ENCODE measurements around the gene PTPRE. TPM values are rescaled to one million over a fixed set of nuclear protein-coding genes. Genes with fewer than 3 reads are reported as not detected.

Gene PTPRE
- total RNA-seq, 1 experiment from 2014 or later, result 12.3 TPM

- Histone ChIP-seq H3K9me2 (ENCODE audit: insufficient read depth) (no peaks in the 10 kb centered on the region), H3K79me2 (ENCODE audit: insufficient read depth, low read length) (no peaks in the 10 kb centered on the region), H3K4me2 (ENCODE audit: low read length) (no peak overlapping the region), H3K4me3 (replicated peaks in 1 of 2; ENCODE audit: low read depth in 1 of 2, low read length in 2 of 2) (no peak overlapping the region), H3K9me3 (ENCODE audit: control insufficient read depth in 1 of 2, insufficient read depth in 1 of 2, low read depth in 1 of 2, low read length in 2 of 2) (peaks cover 0 to 3% of the 10 kb centered on the region in 2 experiments; a peak in 1 of 4 replicates), H4K20me1 (ENCODE audit: insufficient read depth) (no peaks in the 10 kb centered on the region), H3K4me1 (ENCODE audit: control insufficient read depth in 1 of 2, insufficient read depth in 2 of 2, low read length in 2 of 2) (no peaks in the 10 kb centered on the region), H3K36me3 (ENCODE audit: control insufficient read depth in 1 of 2, insufficient read depth in 2 of 2, low read length in 2 of 2) (no peaks in the 10 kb centered on the region), H3K27me3 (ENCODE audit: insufficient read depth, low read length) (peaks cover 18% of the 10 kb centered on the region; the same call in 1 of the 2 replicates), H3K9ac (ENCODE audit: low read length) (no peak overlapping the region), H3K27ac (ENCODE audit: low read depth, low read length) (no peak overlapping the region), H2AFZ (ENCODE audit: low read depth, low read length, poor library complexity, severe bottlenecking) (no peak overlapping the region)
- ChIA-PET RAD21 (ENCODE audit: low non-redundant PET in 1 of 2, low total read pairs in 2 of 2, uncharacterized antibody in 2 of 2, unreplicated experiment in 2 of 2) (no interaction called here), CTCF (no interaction called here), POLR2A (no interaction called here)
- intact Hi-C loops (cut with micrococcal nuclease), result no loop called here
- TF ChIP-seq ZNF274 (IDR thresholded peaks at IDR 0.05; ENCODE audit: low read depth, low read length), result no peak
- no peak for TF ChIP-seq JUND (IDR thresholded peaks at IDR 0.05)
- no peak for TF ChIP-seq CBX3 (IDR thresholded peaks at IDR 0.05; ENCODE audit: low read depth)
- ATAC-seq, result no peak
- BruUV-seq (replicated peaks), result no TSS peak
- no peak for DNase-seq (ENCODE audit: low read depth, low spot score)
These were observed 32.0 kb upstream of the PTPRE start for GRCh38 chr10:127874671-127875448.

GRCh38 chr10:127875449-127875765, 31.5 kb upstream of the PTPRE start:
- Histone ChIP-seq H3K9me3 (ENCODE audit: control insufficient read depth in 1 of 2, insufficient read depth in 1 of 2, low read depth in 1 of 2, low read length in 2 of 2) (no peaks in the 10 kb centered on the region), H3K9ac (ENCODE audit: low read length) (no peak overlapping the region), H2AFZ (ENCODE audit: low read depth, low read length, poor library complexity, severe bottlenecking) (no peak overlapping the region), H4K20me1 (ENCODE audit: insufficient read depth) (no peaks in the 10 kb centered on the region), H3K4me1 (ENCODE audit: control insufficient read depth in 1 of 2, insufficient read depth in 2 of 2, low read length in 2 of 2) (no peaks in the 10 kb centered on the region), H3K4me3 (replicated peaks in 1 of 2; ENCODE audit: low read depth in 1 of 2, low read length in 2 of 2) (no peak overlapping the region), H3K27me3 (ENCODE audit: insufficient read depth, low read length) (peaks cover 18% of the 10 kb centered on the region; the same call in 1 of the 2 replicates), H3K36me3 (ENCODE audit: control insufficient read depth in 1 of 2, insufficient read depth in 2 of 2, low read length in 2 of 2) (no peaks in the 10 kb centered on the region), H3K27ac (ENCODE audit: low read depth, low read length) (no peak overlapping the region), H3K4me2 (ENCODE audit: low read length) (no peak overlapping the region), H3K79me2 (ENCODE audit: insufficient read depth, low read length) (no peaks in the 10 kb centered on the region), H3K9me2 (ENCODE audit: insufficient read depth) (no peaks in the 10 kb centered on the region)
- RAD21 ChIA-PET (ENCODE audit: low non-redundant PET in 1 of 2, low total read pairs in 2 of 2, uncharacterized antibody in 2 of 2, unreplicated experiment in 2 of 2), result no interaction called here
- intact Hi-C loops (cut with micrococcal nuclease), result no loop called here
- CTCF ChIA-PET, result no interaction called here
- no peak for TF ChIP-seq POLR2AphosphoS5 (IDR thresholded peaks at IDR 0.05; ENCODE audit: low read depth, low read length)
- no peak for TF ChIP-seq REST (IDR thresholded peaks at IDR 0.05; ENCODE audit: low read depth)
- no peak for TF ChIP-seq TCF7L2 (IDR thresholded peaks at IDR 0.05; ENCODE audit: borderline replicate concordance, extremely low read depth, insufficient read depth, insufficient read length)
- TF ChIP-seq EZH2phosphoT487 (IDR thresholded peaks at IDR 0.05; ENCODE audit: borderline replicate concordance), result no peak
- DNase-seq (ENCODE audit: low read depth, low spot score) (no peak), ATAC-seq (no peak)
- no TSS peak for BruUV-seq (replicated peaks)
- POLR2A ChIA-PET, result no interaction called here

Data from HCT116 (cell line).